GM12878 (cell line): ENCODE data around the gene CFDP1. TPM values are rescaled to one million over a fixed set of nuclear protein-coding genes. Genes with fewer than 3 reads are reported as not detected.

Experiments
- ATAC-seq: fragments of 200-7000 bp; cut with Tn5 transposase; 3 replicates; pipeline ENCODE4 v1.9.1; 2020; ENCODE audit warnings: mild to moderate bottlenecking, moderate library complexity
- BruUV-seq: library from RNA; stranded (reverse); fragments of 400-500 nt; replicated peaks from 2 replicates; lab custom pipeline; 2021; lab: Mats Ljungman, UMichigan
- CTCF ChIA-PET: fragments of 300-600 bp; sonication (Branson Sonifier 250); formaldehyde crosslinking; extraction: SDS; loops from one replicate; lab custom pipeline; 2021; ENCODE audit warnings: inconsistent platforms; lab: Yijun Ruan, JAX
- POLR2A ChIA-PET: fragments of 350-600 bp; formaldehyde crosslinking; extraction: SDS; loops from one replicate; lab custom pipeline; 2021; ENCODE audit warnings: inconsistent platforms; lab: Charles Lee
- RAD21 ChIA-PET: fragments of 300-600 bp; sonication (Branson Sonifier 250); formaldehyde crosslinking; loops from one replicate; lab custom pipeline; 2023; ENCODE audit warnings: antibody characterized with exemption; ENCODE audit not compliant: unreplicated experiment; lab: Charles Lee
- SMC1A ChIA-PET: fragments of 300-600 bp; sonication (Branson Sonifier 250); formaldehyde crosslinking; loops from one replicate; lab custom pipeline; 2023; ENCODE audit not compliant: unreplicated experiment, uncharacterized antibody; lab: Charles Lee
- DNase-seq: peaks from one replicate; pipeline ENCODE4 v3.0.0-alpha.2; 2011; ENCODE audit warnings: low read depth, low spot score
- FAIRE-seq: peaks from 3 replicates; lab custom pipeline; 2011; peaks lifted over from hg19 to GRCh38; lab: Jason Lieb, UNC
- H2AFZ ChIP-seq: 2 replicates; pipeline ENCODE4 v1.6.0; 2011; ENCODE audit warnings: low read depth, low read length, control low read depth; ENCODE audit not compliant: control insufficient read depth
- H3K27ac ChIP-seq: 2 replicates; pipeline ENCODE4 v1.5.1; 2011; ENCODE audit warnings: control low read depth; ENCODE audit not compliant: control insufficient read depth, insufficient read depth
- H3K27me3 ChIP-seq, 2 experiments: replicated peaks in 1 of 2; 2 replicates each; pipeline versions ENCODE4 v1.6.0 to v1.6.1; 2011; ENCODE audit warnings: low read length in 1 of 2; ENCODE audit not compliant: control insufficient read depth in 2 of 2, insufficient read depth in 2 of 2
- H3K36me3 ChIP-seq, 2 experiments: 2 replicates each; pipeline ENCODE4 v1.5.1; 2011; ENCODE audit warnings: low read length in 1 of 2; ENCODE audit not compliant: control insufficient read depth in 2 of 2, insufficient read depth in 2 of 2
- H3K4me1 ChIP-seq: 2 replicates; pipeline ENCODE4 v1.6.1; 2011; ENCODE audit warnings: mild to moderate bottlenecking, low read length, moderate library complexity, mixed read lengths; ENCODE audit not compliant: control insufficient read depth, insufficient read depth
- H3K4me2 ChIP-seq: 2 replicates; pipeline ENCODE4 v1.6.0; 2011; ENCODE audit warnings: control low read depth; ENCODE audit not compliant: control insufficient read depth, insufficient read depth
- H3K4me3 ChIP-seq: fragments of 200-600 bp; sonication (generic); 2 replicates; pipeline ENCODE4 v1.5.1; 2016
- H3K79me2 ChIP-seq: 2 replicates; pipeline ENCODE4 v1.6.0; 2011; ENCODE audit warnings: low read length; ENCODE audit not compliant: control insufficient read depth, insufficient read depth
- H3K9ac ChIP-seq: 2 replicates; pipeline ENCODE4 v1.8.0; 2011; ENCODE audit warnings: low read length, control low read depth, mixed read lengths; ENCODE audit not compliant: control insufficient read depth, insufficient read depth
- H3K9me3 ChIP-seq: replicated peaks from 3 replicates; pipeline ENCODE4 v1.5.1; 2011; ENCODE audit warnings: mild to moderate bottlenecking, low read length; ENCODE audit not compliant: control insufficient read depth, insufficient read depth
- H4K20me1 ChIP-seq: 2 replicates; pipeline ENCODE4 v1.6.0; 2011; ENCODE audit not compliant: control insufficient read depth, insufficient read depth
- CHD2 ChIP-seq: IDR thresholded peaks from 2 replicates; pipeline ENCODE4 v1.6.1; 2011; ENCODE audit warnings: low read depth, low read length, improper control_type of control experiment, borderline replicate concordance
- EGR1 ChIP-seq, 2 experiments: IDR thresholded peaks; 1 replicate in 1 of 2; 2 replicates in 1 of 2; pipeline ENCODE4 v1.6.1; 2011 to 2012; ENCODE audit warnings: low read depth in 2 of 2, low read length in 2 of 2, borderline replicate concordance in 1 of 2, mild to moderate bottlenecking in 1 of 2, moderate library complexity in 1 of 2
- FOXM1 ChIP-seq: IDR thresholded peaks from 2 replicates; pipeline ENCODE4 v1.6.1; 2012; ENCODE audit warnings: low read depth, mild to moderate bottlenecking, inconsistent platforms, low read length, moderate library complexity
- GATAD2B ChIP-seq: fragments of 450-650 bp; conservative IDR thresholded peaks from 2 replicates; pipeline ENCODE4 v1.6.1; 2017; ENCODE audit warnings: low read depth, mild to moderate bottlenecking, moderate library complexity
- IKZF1 ChIP-seq: fragments of 450-650 bp; conservative IDR thresholded peaks from 2 replicates; pipeline ENCODE4 v1.6.1; 2017; ENCODE audit warnings: antibody characterized with exemption, mild to moderate bottlenecking
- SUZ12 ChIP-seq: fragments of 200-600 bp; sonication (generic); IDR thresholded peaks from one replicate; pipeline ENCODE4 v1.6.1; 2018; ENCODE audit warnings: antibody characterized with exemption, mild to moderate bottlenecking; ENCODE audit not compliant: unreplicated experiment
- TCF3 ChIP-seq: IDR thresholded peaks from 2 replicates; pipeline ENCODE4 v1.6.1; 2012; ENCODE audit warnings: low read depth, mild to moderate bottlenecking, low read length, borderline replicate concordance; ENCODE audit not compliant: insufficient read depth
- WGBS: methylation state at CpG from one replicate; pipeline ENCODE4 v1.1.6; 2016; ENCODE audit warnings: low lambda C conversion rate; ENCODE audit not compliant: insufficient replicate concordance, insufficient coverage; ENCODE audit errors: missing lambda C conversion rate; 5-methylcytosine and 5-hydroxymethylcytosine counted together
- in situ Hi-C: fragments of 300-500 bp; cut with MboI; formaldehyde crosslinking; loops from 9 replicates; pipeline ENCODE4 v1.14.3; 2018; ENCODE audit warnings: mixed read lengths
- intact Hi-C: fragments of 100-400 bp; cut with micrococcal nuclease; formaldehyde crosslinking; loops from one replicate; pipeline ENCODE4 v1.14.2; 2022; ENCODE audit not compliant: unreplicated experiment
- polyA plus RNA-seq, 11 experiments: library from polyadenylated mRNA; depleted of rRNA in 4 of 11; unstranded in 6 of 11; stranded (reverse) in 5 of 11; fragments of >200 nt; fragmentation: Nextera tagmentation in 4 of 11; fragmentation: Illumina TruSeq in 1 of 11; extraction: Ambion mirVana in 4 of 11; extraction: Trizol in 1 of 11; gene quantifications; 1 replicate in 1 of 11; 2 replicates in 10 of 11; pipeline versions ENCODE4 v1.2.1 to v1.2.3, GENCODE V29; 2011 to 2016; ENCODE audit warnings: inconsistent platforms in 2 of 11, missing spikeins in 2 of 11, low read depth in 1 of 11
- total RNA-seq, 4 experiments: library from RNA; depleted of rRNA in 3 of 4; stranded (reverse); fragments of >200 nt in 3 of 4; fragmentation: Illumina TruSeq in 1 of 4; extraction: Trizol in 1 of 4; gene quantifications; 2 replicates each; pipeline versions ENCODE4 v1.2.1 to v1.2.3, GENCODE V29; 2013 to 2021
- TF ChIP-seq, protein P1 (sequence below): IDR thresholded peaks from 2 replicates; pipeline ENCODE4 v1.6.1; 2012; ENCODE audit warnings: mild to moderate bottlenecking, low read depth, low read length
- TF ChIP-seq, protein P2 (sequence below): IDR thresholded peaks from 2 replicates; pipeline ENCODE4 v1.6.1; 2011; ENCODE audit warnings: low read depth, mild to moderate bottlenecking, low read length, moderate library complexity, borderline replicate concordance; ENCODE audit errors: extremely low read depth

The CFDP1 gene
- total and polyA plus RNA-seq, 10 of the 15 experiments (the other 5 are each of a cell fraction or from before 2014, with no cell fraction given) = 22.3 to 64.8 (median 36.7) TPM

DNA sequence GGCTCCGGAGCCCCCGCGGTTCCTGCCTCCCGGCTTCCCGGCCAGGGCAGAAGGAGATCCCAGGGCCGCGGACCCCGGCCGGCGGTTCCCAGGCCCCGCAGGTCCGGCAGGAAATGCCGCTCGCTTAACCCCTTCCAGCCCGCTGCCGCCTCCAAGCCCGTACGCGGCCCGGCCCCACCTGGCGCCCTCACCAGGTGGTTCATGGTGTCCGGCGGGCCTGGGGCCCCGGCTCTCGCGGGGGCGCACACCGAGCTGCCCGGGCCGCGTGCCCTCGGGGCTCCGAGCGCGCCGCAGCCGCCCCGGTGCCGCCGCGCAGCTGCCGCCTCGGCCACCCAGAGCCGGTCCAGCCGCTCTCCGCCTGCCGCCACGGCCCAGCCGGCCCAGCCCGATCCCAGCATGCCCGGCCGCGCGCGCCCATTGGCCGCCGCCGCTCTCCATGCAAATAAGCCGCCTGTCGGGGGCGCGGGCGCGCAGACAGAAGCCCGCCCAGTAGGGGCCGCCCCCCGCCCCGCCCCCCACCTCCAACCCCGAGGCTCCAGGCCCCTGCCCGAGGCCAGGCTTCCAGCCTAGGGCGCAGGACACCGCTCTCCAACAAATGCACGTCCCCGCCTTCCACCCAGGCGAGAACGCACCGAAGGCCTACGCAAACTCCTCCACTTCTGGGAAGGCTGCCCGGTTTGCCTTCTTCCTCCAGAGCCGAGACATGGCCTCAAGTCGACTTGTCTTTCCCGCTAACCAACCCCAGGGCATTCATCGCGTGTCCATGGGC, 181.8 kb downstream of the CFDP1 start, which contains the start of gene BCAR1 (continued):
- TF ChIP-seq, protein P1, sequence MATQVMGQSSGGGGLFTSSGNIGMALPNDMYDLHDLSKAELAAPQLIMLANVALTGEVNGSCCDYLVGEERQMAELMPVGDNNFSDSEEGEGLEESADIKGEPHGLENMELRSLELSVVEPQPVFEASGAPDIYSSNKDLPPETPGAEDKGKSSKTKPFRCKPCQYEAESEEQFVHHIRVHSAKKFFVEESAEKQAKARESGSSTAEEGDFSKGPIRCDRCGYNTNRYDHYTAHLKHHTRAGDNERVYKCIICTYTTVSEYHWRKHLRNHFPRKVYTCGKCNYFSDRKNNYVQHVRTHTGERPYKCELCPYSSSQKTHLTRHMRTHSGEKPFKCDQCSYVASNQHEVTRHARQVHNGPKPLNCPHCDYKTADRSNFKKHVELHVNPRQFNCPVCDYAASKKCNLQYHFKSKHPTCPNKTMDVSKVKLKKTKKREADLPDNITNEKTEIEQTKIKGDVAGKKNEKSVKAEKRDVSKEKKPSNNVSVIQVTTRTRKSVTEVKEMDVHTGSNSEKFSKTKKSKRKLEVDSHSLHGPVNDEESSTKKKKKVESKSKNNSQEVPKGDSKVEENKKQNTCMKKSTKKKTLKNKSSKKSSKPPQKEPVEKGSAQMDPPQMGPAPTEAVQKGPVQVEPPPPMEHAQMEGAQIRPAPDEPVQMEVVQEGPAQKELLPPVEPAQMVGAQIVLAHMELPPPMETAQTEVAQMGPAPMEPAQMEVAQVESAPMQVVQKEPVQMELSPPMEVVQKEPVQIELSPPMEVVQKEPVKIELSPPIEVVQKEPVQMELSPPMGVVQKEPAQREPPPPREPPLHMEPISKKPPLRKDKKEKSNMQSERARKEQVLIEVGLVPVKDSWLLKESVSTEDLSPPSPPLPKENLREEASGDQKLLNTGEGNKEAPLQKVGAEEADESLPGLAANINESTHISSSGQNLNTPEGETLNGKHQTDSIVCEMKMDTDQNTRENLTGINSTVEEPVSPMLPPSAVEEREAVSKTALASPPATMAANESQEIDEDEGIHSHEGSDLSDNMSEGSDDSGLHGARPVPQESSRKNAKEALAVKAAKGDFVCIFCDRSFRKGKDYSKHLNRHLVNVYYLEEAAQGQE = no peak
- TF ChIP-seq GATAD2B = peak; percentile 82
- TF ChIP-seq IKZF1 = peak; percentile 65
- TF ChIP-seq, protein P2, sequence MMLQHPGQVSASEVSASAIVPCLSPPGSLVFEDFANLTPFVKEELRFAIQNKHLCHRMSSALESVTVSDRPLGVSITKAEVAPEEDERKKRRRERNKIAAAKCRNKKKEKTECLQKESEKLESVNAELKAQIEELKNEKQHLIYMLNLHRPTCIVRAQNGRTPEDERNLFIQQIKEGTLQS = no peak

DNA sequence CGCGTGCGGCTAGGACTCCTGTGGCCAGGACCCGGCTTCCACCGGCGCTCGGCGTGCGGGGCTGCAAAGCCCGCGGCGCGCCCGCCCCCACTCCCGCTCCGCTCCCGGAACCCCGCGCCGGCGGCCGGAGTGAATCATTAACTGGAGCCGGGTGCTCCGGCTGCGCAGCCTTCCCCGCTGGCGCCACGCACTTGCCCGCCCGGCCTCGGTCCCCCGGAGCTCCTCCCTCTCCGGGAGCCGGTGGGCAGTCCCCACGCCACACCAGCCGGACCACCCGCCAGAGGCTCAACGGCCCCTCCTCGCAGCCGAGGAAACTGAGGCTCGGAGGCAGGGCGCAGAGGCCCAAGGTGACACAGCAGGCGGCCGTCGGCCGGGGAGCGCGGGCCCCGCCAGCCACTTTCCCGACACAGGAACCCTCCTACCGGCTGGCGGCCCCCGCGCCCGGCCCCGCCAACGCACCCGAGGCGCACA, 182.5 kb downstream of the CFDP1 start:
- 2% methylated on average over 31 of the region's 59 CpGs for WGBS
- in situ Hi-C loops = no loop called here
- Histone ChIP-seq H3K9me3 (no peaks in the 10 kb centered on the region), H4K20me1 (peaks cover 16% of the 10 kb centered on the region), H3K4me3 (peak overlapping the region; percentile 61), H2AFZ (no peak overlapping the region), H3K36me3 (no peaks in the 10 kb centered on the region), H3K27ac (no peak overlapping the region), H3K4me2 (peak overlapping the region; percentile 86), H3K27me3 (peaks cover 0 to 4% of the 10 kb centered on the region in 2 experiments; a peak in 1 of 4 replicates), H3K79me2 (no peaks in the 10 kb centered on the region; the same call in 1 of the 2 replicates), H3K4me1 (peaks cover 4% of the 10 kb centered on the region), H3K9ac (peak overlapping the region; percentile 47)
- intact Hi-C loops = no loop called here
- POLR2A ChIA-PET = no interaction called here
- no peak for FAIRE-seq
- CTCF ChIA-PET = interaction anchor here (0.7 to 1.9 kb wide), 5 partner anchors 17 to 151 kb away, joined by 3 to 11 read pairs (median 4); no protein-coding TSS in a partner anchor
- no TSS peak for BruUV-seq
- SMC1A ChIA-PET = interaction anchor here (1.1 to 1.9 kb wide), 2 partner anchors 67 to 134 kb away, joined by 3 to 8 read pairs; no protein-coding TSS in a partner anchor
- RAD21 ChIA-PET = interaction anchor here (0.7 to 1.8 kb wide), 5 partner anchors 8 to 140 kb away, joined by 3 to 9 read pairs (median 6); no protein-coding TSS in a partner anchor
- DNase-seq = no peak
- TF ChIP-seq FOXM1 (no peak), TCF3 (0 out of 2 replicates have a peak, but pooled peaks have one; percentile 8), SUZ12 (peak; percentile 41), EGR1 (IDR thresholded peaks at IDR 0.05; ENCODE audit: borderline replicate concordance in 1 of 2, low read depth in 2 of 2, low read length in 2 of 2) (0 out of 3 replicates have a peak, but pooled peaks of 1 of the 2 experiments have one; percentile 32), CHD2 (no peak)
- peak; percentile 56 for ATAC-seq
